Activated T-helper 1 cell treated with anti-CD3 and anti-CD28 coated beads, Interleukin-2, amount 50 U/mL, for 16 hours (primary cell): ENCODE data around the gene IVD.
"Not testable (repeated sequence)": the region's sequence is repeated elsewhere in the genome, so short reads cannot be mapped to it uniquely, and the experiment has no call there.

Experiments
- DNase-seq, 2 donors: peaks; one replicate each; pipeline ENCODE4 v3.0.0-alpha.2; 2020; ENCODE audit warnings: low read depth in 1 of 2, low spot score in 1 of 2

The IVD gene

DNA sequence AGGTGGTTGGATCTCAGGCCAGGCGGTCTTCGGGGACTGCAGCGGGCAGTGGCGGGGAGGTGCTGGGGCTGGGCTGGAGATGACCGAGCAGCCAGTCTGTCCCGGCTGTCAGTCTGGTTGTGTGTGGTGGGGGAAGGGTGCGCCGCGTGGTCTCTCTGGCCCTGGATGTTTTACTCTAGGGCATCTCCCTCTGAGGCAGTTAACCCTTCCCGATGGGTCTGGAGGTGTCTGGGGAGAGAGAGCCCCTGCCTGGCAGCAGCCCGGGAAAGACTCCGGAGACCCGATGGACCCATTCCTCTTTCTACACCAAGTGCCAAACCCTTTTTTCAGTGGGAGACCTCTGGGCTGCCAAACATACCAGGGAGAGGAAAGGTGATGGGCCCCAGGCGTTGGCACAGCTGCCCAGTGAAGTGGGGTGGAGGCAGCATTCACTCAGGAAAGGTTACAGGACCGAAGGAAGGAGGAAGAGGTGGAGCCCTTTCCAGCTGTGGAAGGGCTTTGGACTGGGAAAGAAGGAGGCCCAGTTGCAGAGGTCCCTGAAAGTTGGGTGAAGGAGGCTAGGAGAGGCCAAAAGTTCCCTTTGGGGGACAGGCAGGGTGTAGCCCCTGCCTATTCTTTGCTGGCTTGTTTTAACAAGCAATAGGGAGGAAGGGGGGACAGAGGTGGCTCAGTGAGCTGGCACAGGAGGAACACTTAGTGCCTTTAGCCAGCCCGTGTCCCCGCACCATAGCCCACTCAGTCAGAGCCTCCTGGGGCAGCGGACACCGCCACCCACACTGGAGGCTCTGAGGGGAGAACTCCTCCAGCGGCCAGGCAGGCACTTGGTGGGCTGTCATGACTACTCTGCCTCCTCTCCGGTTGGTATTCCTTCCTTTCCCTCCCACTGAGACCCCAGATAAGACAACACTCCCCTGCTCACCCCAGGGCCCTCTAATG is 32.4 kb downstream of the IVD start:
- DNase-seq: no peak

DNA sequence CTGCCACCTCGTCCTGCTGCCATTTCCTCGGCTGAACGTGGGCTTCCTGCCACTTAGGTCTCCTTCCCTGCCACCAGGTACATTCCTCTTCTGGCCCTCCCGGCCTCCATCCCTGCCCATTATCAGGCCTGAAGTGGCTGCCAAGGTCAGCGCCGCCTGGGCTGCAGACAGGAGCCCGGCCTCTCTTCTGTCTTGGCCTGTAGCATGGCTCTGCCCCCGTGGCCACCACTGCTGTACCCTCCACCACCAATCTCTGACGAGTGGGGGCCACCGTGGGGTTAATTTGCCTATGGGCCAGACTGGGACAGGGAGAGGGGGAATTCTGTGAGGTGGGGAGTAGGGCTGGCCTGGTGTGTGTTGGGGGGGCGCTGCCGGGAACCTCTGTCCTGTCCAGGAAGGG is 33.1 kb downstream of the IVD start:
- DNase-seq: no peak

DNA sequence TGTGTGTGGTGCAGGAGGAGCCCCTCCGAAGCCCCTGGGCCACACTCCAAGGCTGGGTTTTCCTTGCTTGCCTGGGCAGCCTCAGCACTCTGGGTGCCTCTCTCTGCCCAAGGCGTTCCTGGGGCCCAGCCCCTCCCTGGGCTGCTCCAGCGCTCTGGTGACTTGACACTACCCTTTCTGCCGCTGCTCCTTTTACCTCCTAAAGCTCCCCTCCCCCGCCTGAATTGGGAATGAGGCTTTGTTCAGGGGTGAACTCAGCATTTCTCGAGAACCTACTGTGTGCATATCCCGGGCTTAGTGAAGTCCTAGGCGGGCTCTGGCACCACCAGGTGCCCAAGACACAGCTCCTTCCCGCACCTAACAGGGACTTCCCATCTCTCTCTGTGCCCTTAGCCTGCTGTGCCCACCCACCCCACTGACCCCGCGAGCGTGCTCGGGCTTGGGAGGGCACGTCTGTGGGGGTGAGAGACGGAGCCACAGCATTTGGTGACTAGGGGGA is 33.9 kb downstream of the IVD start:
- DNase-seq: no peak

DNA sequence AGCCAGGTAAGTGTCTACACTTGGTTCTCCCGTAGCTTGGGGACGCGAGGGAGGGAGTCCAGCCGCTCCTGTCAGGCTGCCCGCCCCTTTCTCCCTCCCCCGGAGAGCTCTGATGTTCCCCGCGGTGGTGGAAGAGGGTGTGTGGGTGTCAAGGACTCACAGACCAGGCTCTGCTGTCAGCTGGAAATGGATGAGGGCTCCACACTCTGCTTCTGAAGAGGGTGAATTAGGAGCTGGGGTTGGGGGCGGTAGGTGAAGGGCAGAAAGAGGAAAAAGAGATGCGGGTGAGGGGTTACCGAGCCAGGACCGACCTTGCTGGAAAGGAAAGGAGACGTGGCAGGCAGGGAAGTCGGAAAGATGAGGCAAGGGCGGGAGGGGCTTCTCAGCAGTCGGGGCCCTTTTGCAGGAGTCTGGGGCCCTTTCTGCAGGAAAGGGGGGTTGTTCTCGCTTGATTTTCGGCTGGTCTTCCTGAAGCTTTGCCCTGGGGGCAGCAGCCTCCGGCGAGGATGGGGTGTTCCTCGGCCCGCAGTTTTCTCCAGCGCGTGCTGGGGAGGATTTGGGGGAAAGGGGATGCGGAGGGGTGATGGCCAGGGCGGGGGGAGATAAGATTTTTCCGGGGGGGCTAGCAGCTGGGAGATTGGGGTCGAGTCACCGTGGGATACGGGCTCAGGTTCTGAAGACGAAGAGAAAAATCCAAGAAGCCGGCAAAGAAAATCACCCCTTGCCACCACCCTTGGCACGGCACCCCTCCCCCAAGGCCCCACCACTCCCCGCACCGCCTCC is 34.6 kb downstream of the IVD start:
- DNase-seq: no peak

DNA sequence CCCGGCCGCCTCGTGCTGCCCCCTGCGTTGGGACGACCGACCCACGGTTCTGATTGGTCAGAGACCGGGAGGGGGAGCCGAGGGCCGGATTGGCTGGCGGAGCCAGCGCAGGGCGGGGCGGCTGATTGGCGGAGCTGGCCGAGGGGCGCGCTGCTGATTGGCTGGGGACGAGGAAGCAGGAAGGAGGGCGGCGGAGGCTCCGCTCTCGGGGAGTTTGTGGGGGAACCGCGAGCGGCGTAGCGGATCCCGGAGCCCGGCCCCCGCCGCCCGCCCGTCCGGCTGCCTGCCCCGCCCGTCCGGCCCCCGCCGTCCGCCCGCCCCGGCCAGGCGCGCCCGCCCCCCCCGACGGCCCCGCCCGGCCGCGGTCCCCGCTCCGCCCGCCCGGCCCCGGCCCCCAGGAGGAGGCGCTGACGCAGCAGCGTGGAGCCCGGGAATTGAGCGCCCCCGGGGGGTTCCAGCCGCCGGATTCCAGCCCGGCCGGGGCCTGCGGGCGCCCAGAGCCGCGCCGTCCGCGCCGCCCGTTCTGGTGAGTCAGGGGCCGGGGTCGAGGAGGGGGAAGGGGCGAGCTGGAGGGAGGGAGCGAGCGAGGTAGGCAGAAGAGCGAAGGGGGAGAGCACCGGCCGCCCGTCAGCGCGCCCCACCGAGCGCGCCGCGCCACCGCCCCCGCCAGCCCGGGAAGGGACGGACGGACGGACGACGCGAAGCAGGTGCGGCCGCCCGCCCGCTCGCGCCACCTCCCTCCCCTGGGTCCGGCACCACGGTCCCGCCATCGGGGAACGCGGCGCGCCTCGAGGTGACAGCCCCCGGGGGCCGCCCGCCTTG is 35.4 kb downstream of the IVD start, which contains the start of gene BAHD1:
TSS of gene BAHD1 (plus strand) at position 211 of the 822 bp plus-strand sequence. CDS start 17,512 bp downstream, outside the sequence.
- DNase-seq: peak; percentile 87 to 94

DNA sequence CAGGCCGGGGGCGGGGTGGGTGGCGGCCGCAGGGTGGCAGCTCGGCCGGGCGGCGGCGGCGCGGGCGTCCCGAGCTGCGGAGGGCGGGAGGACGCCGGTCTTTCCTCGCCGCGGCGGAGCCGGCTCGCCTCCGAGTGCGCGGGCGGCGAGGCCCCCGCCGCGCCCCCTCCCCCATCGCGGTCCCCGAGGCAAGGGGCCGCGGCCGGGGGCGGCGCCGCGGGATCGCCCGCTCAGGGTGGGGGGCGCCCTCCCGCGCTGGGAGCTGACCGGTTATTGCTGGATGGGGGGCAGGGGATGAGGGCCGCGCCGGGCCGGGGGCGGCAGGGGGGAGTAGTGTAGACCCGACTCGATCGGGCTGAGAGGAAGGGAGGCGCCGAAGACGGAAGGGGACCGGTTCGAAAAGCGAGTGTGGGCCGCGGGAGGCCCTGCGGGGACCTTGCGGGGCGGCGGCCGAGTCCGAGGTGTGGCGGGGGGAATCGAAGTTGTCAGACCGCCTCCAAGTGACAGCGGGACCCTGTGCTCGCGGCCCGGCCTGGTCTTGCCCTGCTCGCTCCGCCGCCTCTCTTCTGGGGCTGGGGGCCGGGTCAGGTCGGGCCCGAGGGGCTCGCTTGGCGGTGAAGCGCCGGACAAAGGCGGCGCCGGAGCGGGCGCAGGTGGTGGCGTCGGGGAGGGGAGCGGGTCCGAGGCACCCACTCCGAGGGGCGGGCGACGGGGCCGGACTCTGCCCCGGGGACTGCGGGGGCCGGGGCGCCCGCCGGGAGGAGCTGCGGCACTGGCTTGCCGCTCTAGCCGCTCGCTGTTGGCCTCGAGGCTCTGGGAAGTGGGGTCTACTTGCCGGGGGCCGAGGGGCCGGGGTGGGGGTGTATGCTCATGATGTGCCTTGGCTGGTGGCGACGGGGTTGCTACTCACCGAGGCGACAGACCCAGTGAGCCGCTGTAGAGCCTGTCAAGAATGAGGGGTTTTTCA is 36.3 kb downstream of the IVD start:
- no peak for DNase-seq

DNA sequence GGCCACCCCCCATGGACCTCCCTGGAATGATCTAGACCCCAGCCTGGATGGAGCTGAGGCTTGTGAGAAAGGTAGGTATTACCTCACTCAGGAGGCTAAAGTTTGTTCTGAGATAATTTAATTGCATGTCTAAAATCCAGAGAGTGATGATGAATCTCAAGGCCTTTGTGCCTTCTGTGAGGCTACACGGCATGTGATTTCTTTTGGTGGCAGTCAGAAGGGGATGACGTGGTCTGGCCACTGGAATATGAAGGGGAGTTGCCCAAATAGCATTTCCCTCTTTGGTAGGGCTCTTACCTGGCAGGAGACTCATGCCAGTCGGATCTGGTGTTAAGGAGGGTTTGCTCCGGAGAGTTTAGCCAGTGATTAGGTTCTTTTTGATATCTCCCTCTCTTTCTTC is 37.7 kb downstream of the IVD start:
- DNase-seq: no peak

DNA sequence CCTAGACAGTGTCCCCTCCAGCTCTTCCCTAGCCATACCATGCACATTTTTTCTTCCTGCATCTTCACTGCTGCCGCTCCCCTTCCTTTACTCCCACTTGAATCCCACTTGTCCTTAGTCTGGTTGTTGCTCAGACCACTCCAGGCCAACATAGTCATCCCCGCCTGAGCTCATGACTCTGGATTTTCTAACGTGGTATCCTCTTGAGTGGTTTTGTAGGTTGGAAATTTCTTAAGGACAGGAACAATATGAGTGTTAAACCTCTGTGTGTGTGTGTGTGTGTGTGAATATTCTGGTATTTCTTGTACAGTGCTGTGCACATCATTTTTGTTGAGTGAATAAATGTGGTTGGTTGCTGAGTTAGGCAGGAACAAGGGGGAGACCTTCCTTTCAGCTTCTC is 38.3 kb downstream of the IVD start:
- DNase-seq: no peak

DNA sequence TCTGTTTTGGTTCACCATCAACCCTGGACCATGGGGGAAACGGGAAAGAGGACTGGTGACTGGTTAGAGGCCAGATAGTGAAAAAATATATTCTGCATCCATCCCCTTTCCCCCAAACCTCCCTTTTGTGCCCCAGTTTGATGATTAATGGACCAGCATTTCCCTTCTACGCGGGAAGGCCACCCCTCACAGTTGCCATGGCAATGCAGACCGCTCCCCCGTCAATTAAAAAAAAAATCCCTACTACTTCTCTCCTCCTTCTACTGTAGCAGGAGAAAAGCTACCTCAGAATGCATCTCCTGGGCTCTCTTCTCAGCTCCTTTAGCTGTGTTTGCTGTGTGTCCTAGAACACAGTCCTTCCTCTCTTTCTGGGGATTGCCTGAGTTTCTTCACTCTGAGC is 39.1 kb downstream of the IVD start:
- no peak for DNase-seq

DNA sequence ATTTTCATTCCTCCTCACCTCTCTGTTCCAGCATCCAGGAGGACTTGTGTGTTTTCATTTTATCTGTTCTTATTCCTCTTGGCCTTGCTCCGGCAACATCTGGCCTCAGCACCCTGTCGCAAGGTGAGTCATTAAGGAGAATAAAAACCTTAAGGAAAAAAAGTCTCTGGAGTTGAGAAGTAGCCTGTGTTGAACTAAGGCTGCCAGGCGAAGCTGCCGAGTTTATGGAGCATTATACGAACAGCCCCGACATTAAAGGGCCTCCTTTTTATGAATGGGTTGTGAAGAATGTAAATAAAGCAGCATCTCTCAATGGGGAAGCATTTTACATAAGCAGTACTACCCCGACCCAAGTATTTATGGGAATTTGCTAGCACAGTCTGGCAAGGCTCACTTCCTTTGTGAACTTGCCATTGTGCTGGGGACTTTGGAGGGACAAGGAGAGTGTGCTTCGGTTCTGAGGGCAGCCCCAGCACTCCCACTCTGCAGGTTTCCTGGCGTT is 39.9 kb downstream of the IVD start:
- no peak for DNase-seq

DNA sequence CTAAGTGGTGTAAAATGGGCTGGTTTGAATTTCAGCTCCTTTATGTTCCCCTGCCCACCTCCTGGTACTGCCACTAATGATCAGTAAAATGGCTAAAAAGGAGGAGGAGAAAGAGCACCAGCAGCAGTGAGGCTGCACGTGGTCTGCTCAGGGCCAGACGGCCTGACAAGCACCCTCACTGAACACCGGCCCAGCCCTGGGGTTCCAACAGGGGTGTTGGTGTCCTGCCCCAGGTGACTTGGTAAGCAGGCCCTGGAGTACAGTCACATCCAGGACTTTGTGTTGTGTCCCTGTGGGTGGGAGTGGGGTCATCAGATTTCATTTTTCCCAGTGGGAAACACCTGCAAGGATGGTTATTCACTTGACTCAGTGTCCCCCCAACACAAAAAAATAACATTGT is 40.5 kb downstream of the IVD start:
- no peak for DNase-seq

DNA sequence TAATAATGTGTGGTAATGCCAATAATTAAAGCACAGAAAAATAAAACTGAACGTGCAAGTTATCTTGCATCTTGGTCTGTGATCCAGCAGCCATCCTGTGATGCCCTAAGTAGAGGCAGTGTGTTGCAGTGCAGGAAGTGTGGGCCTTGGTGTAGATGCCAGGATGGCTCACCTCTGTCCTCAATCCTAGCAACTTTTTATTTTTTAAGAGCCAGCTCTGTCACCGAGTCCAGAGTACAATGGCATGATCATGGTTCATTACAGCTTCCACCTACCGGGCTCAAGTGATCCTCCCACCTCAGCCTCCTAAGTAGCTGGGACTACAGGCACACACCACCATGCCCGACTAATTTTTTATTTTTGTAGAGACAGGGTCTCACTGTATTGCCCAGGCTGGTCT is 42.8 kb downstream of the IVD start:
- DNase-seq: no peak

DNA sequence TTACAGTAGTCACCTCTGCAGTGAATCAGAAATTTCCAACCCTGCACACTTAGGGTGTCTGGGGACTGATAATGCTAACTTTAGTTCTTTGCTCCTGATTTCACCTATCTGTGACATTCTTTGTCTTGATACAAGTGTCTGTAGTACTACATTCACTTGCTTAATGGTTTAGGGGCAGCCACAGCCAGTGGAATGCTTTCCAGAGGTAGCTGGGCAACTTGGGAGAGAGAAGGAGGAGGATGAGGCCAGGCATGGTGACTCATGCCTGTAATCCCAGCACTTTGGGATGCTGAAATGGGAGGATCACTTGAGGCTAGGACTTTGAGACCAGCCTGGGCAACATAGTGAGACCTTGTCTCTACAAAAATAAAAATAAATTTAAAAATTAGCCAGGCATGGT is 43.7 kb downstream of the IVD start:
- DNase-seq: no peak

DNA sequence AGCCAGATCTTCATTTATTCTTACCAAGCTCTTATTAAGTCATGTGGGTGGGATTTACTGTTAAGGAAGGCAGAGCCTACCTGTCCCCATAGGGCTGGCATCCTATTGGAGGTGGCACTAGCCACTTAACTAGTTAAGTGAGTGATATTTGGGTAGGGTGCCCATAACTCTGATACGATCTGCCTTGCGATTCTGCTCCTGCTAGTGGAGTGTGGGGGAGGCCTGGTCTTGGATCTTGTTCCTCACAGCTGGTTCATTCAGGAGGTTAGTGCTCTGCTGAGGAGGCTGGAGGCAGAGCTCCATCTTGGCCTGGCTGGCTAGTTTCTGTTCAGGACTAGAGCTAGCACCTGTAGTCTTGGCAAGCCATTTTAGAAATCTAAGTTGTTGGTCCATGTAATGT is 44.5 kb downstream of the IVD start:
- no peak for DNase-seq

DNA sequence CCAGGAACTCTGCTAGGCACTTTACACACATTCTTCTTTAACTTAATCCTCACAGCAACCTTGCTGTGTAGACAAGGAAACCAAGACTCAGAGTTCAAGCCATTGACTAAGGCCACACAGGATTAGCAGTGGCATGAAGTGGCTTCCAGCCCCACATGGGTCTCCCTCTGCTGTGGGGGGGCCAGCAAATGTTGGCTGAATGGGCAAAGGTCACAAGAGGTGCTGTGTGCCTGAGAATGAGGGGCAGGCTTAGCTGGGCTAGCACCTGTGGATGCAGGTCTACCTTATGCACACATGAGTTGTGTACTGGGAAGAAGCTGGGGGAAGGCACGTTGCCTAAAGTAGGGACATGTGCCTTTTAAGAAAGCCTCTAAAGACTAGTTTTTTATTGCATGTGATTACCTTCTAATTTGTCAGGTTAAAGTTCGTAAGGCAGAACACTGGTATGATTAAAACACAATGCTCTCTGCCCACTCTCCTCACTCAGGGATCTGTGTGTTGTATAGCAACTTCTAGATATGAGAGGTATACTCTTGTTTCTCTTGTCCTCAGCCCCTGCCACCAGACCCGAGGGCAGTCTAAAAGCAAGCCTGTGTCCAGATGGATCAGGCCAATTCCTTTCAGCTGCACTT is 46.0 kb downstream of the IVD start:
- no peak for DNase-seq

DNA sequence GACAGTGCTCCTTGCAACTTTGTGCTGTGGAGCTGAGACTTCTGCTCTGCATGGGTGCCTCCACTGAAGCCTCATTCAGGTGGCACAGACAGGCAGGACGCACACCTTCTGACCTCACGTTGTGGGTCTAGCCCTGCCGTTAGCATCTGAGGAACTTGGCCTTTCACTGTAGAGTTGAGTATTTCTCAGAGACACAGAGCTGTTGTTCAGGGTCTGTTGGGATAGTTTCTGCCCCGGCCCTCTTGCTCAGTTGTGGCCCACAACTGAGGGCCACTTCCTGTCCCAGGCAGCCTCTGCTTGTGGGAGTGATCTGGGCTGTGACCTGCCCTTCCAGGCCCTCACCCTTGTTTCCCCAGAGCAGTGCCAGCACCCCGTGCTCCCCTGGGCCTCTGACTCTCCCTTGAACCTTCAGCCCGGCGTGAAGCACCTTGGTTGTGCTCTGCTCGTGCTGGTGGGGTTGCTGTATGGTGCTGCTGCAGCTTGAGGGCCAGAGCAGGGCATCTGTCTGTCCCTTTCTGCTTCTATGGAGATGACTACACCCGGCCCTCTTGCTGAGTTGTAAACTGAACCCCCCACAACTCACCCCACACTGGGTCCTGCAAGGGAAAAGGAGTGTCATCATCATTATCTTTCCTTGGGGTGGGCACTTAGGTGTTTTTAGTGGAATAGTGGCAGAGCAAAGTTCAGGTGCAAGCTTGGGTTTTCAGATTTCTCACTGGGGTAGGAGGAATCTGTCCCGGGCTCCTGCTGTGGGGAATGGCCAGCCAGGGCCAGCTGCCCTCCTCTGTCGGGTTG is 46.9 kb downstream of the IVD start:
- no peak for DNase-seq

DNA sequence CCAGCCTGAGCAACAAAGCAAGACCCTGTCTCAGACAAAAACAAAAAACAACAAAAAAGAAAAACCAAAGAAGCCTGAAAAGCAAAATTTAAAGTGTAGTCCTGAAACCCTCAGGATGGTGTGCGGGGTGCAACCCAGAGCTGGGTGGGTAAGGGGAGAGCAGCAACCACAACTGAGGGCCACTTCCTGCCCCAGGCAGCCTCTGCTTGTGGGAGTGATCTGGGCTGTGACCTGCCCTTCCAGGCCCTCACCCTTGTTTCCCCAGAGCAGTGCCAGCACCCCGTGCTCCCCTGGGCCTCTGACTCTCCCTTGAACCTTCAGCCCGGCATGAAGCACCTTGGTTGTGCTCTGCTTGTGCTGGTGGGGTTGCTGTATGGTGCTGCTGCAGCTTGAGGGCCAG is 48.3 kb downstream of the IVD start:
- not testable (repeated sequence) for DNase-seq

DNA sequence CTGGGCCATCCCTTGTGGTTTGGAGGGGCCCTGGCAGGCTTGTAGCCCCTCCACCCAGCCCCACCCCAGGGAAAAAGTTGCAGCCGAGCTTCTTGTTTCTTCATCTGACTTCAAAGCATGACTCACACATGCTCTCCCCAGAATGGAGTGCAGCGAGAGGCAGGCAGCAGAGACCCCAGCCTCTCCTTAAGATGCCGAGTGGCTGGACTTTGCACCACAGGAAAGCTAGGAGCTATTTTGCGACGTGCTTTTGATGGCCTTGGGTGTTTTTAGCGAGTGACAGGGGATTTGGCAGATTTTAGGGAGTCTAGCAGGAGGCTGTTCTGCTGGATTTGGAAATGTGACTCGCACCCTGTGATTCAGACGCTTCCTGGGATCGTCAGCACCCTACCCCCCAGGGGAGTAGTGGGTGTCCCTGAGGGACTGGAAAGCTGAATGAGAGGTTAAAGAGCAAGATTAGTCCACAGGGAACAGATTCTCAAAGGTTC is 49.4 kb downstream of the IVD start:
- DNase-seq: no peak
